NB4 (cell line): ENCODE data around the gene ITGB8.

Experiments
- MYC ChIP-seq: IDR thresholded peaks from 2 replicates; pipeline ENCODE4 v1.6.1; 2011; ENCODE audit warnings: low read depth, low read length
- POLR2A ChIP-seq: IDR thresholded peaks from 2 replicates; pipeline ENCODE4 v1.6.1; 2011; ENCODE audit warnings: mild to moderate bottlenecking; ENCODE audit not compliant: insufficient read length; ENCODE audit errors: extremely low read depth
- TF ChIP-seq, protein P1 (sequence below): IDR thresholded peaks from one replicate; pipeline ENCODE4 v1.5.1; 2012; ENCODE audit warnings: low read depth, low read length

DNA sequence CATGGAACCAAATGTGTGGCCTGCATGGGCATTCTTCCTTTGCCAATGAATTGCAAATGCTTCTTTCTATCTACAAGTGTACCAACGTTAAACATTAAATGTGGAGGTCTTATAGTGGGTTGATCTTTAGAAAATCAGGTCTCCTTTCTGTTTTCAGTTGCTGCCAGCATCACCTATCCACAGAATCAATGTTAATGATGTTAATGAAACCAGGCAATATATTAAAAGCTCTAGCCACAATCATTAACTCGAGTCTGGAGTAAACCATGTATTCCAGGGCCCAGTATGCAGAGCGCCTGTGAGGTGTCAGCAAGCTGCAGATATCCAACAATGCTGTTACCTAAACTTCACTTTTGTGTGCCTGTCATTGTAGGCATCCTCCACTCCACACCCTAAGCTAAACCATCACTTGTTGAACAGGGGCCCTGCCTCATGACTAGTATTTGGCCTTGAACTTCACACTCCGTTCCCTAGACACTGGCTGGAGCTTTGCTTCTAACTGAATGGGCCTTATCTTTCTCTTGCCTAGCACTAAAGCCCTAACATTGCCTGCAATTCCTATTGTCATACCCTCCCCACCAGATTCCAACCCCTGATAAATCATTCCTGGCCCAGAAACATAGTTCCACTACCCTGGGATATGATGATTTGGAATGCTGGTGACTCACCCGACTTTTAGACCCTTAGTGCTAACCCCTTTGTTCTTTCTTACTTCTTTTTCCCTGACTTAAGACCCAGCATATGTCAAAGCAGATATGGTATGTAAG lies 24.3 kb upstream of the ITGB8 start:
- no peak for TF ChIP-seq POLR2A
- TF ChIP-seq, protein P1, sequence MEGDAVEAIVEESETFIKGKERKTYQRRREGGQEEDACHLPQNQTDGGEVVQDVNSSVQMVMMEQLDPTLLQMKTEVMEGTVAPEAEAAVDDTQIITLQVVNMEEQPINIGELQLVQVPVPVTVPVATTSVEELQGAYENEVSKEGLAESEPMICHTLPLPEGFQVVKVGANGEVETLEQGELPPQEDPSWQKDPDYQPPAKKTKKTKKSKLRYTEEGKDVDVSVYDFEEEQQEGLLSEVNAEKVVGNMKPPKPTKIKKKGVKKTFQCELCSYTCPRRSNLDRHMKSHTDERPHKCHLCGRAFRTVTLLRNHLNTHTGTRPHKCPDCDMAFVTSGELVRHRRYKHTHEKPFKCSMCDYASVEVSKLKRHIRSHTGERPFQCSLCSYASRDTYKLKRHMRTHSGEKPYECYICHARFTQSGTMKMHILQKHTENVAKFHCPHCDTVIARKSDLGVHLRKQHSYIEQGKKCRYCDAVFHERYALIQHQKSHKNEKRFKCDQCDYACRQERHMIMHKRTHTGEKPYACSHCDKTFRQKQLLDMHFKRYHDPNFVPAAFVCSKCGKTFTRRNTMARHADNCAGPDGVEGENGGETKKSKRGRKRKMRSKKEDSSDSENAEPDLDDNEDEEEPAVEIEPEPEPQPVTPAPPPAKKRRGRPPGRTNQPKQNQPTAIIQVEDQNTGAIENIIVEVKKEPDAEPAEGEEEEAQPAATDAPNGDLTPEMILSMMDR, result no peak
- TF ChIP-seq MYC, result no peak
